Muscle layer of colon (tissue), 2 donors: Measurements from ENCODE around the gene LILRB4.
"Not testable (repeated sequence)": the region's sequence is repeated elsewhere in the genome, so short reads cannot be mapped to it uniquely, and the experiment has no call there.

Source experiments
- H3K27ac ChIP-seq: one replicate; pipeline ENCODE4 v1.7.0; 2013; ENCODE audit warnings: low read depth, mild to moderate bottlenecking, low read length, moderate library complexity
- H3K27me3 ChIP-seq, 2 donors: one replicate each; pipeline ENCODE4 v1.7.0; 2013; ENCODE audit warnings: low read length in 2 of 2, mild to moderate bottlenecking in 2 of 2; ENCODE audit not compliant: insufficient read depth in 2 of 2, control insufficient read depth in 1 of 2
- H3K36me3 ChIP-seq: one replicate; pipeline ENCODE4 v1.7.0; 2013; ENCODE audit warnings: mild to moderate bottlenecking, low read length; ENCODE audit not compliant: insufficient read depth
- H3K4me1 ChIP-seq: one replicate; pipeline ENCODE4 v1.7.0; 2013; ENCODE audit warnings: mild to moderate bottlenecking, low read length; ENCODE audit not compliant: insufficient read depth
- H3K4me3 ChIP-seq, 2 donors: one replicate each; pipeline ENCODE4 v1.7.0; 2013; ENCODE audit warnings: low read length in 2 of 2, low read depth in 1 of 2, mild to moderate bottlenecking in 1 of 2, moderate library complexity in 1 of 2
- H3K9ac ChIP-seq: one replicate; pipeline ENCODE4 v1.7.0; 2013; ENCODE audit warnings: low read length
- H3K9me3 ChIP-seq: one replicate; pipeline ENCODE4 v1.7.0; 2013; ENCODE audit warnings: mild to moderate bottlenecking, low read length
- donor health status: abdominal sarcoma.
- donor health status: Adenocarcinoma of cecum.

LILRB4 gene

GRCh38 chr19:54631489-54632337 is 31.1 kb upstream of the LILRB4 start:
- H3K4me1 ChIP-seq, H3K4me3 ChIP-seq, H3K9ac ChIP-seq, H3K9me3 ChIP-seq, H3K27me3 ChIP-seq, H3K36me3 ChIP-seq, H3K27ac ChIP-seq: not testable (repeated sequence)

GRCh38 chr19:54632517-54632916 is 30.3 kb upstream of the LILRB4 start:
- H3K4me1 ChIP-seq = not testable (repeated sequence)

GRCh38 chr19:54633401-54633800 is 29.4 kb upstream of the LILRB4 start:
- no peak overlapping the region for H3K4me3 ChIP-seq
- H3K4me1 ChIP-seq = no peaks in the 10 kb centered on the region
- H3K9ac ChIP-seq = no peak overlapping the region
- H3K36me3 ChIP-seq = no peaks in the 10 kb centered on the region
- no peak overlapping the region for H3K27ac ChIP-seq
- H3K27me3 ChIP-seq = no peaks in the 10 kb centered on the region
- no peaks in the 10 kb centered on the region for H3K9me3 ChIP-seq

More at GRCh38 chr19:54632517-54632916, 30.3 kb upstream of the LILRB4 start:
- not testable (repeated sequence) for H3K27me3 ChIP-seq, H3K9me3 ChIP-seq, H3K27ac ChIP-seq, H3K4me3 ChIP-seq, H3K36me3 ChIP-seq, H3K9ac ChIP-seq

- not testable (repeated sequence) for H3K36me3 ChIP-seq, H3K4me3 ChIP-seq, H3K27me3 ChIP-seq, H3K4me1 ChIP-seq, H3K27ac ChIP-seq, H3K9ac ChIP-seq, H3K9me3 ChIP-seq
Measured at GRCh38 chr19:54636081-54636480, 26.7 kb upstream of the LILRB4 start.

- no peak overlapping the region for H3K27ac ChIP-seq
- H3K27me3 ChIP-seq = no peaks in the 10 kb centered on the region
- no peak overlapping the region for H3K4me3 ChIP-seq
- no peaks in the 10 kb centered on the region for H3K36me3 ChIP-seq
- no peaks in the 10 kb centered on the region for H3K4me1 ChIP-seq
- no peaks in the 10 kb centered on the region for H3K9me3 ChIP-seq
- H3K9ac ChIP-seq = no peak overlapping the region
Measured at GRCh38 chr19:54638683-54639082, 24.1 kb upstream of the LILRB4 start.

GRCh38 chr19:54642953-54643352 is 19.8 kb upstream of the LILRB4 start:
- H3K27me3 ChIP-seq, H3K4me1 ChIP-seq, H3K9ac ChIP-seq, H3K36me3 ChIP-seq, H3K27ac ChIP-seq, H3K4me3 ChIP-seq, H3K9me3 ChIP-seq: not testable (repeated sequence)

- not testable (repeated sequence) for H3K9ac ChIP-seq, H3K36me3 ChIP-seq, H3K27ac ChIP-seq, H3K4me3 ChIP-seq, H3K9me3 ChIP-seq, H3K27me3 ChIP-seq, H3K4me1 ChIP-seq
Measured at GRCh38 chr19:54643583-54643982, 19.2 kb upstream of the LILRB4 start.

GRCh38 chr19:54644056-54644455 is 18.7 kb upstream of the LILRB4 start:
- Histone ChIP-seq H3K4me1 (no peaks in the 10 kb centered on the region), H3K27ac (no peak overlapping the region), H3K9me3 (no peaks in the 10 kb centered on the region), H3K9ac (no peak overlapping the region), H3K36me3 (no peaks in the 10 kb centered on the region), H3K4me3 (no peak overlapping the region), H3K27me3 (no peaks in the 10 kb centered on the region)

- H3K36me3 ChIP-seq = no peaks in the 10 kb centered on the region
- H3K27ac ChIP-seq = no peak overlapping the region
- H3K9me3 ChIP-seq = no peaks in the 10 kb centered on the region
- no peak overlapping the region for H3K4me3 ChIP-seq
- H3K27me3 ChIP-seq = no peaks in the 10 kb centered on the region
- H3K9ac ChIP-seq = no peak overlapping the region
- H3K4me1 ChIP-seq = no peaks in the 10 kb centered on the region
Measured at GRCh38 chr19:54646331-54646841, 16.4 kb upstream of the LILRB4 start.

- Histone ChIP-seq H3K27me3 (no peaks in the 10 kb centered on the region), H3K9me3 (no peaks in the 10 kb centered on the region), H3K4me1 (no peaks in the 10 kb centered on the region), H3K27ac (no peak overlapping the region), H3K36me3 (no peaks in the 10 kb centered on the region), H3K4me3 (no peak overlapping the region), H3K9ac (no peak overlapping the region)
Measured at GRCh38 chr19:54648129-54648528, 14.7 kb upstream of the LILRB4 start.

- no peak overlapping the region for H3K9ac ChIP-seq
- H3K9me3 ChIP-seq = no peaks in the 10 kb centered on the region
- H3K27me3 ChIP-seq = no peaks in the 10 kb centered on the region
- no peak overlapping the region for H3K27ac ChIP-seq
- H3K4me1 ChIP-seq = no peaks in the 10 kb centered on the region
- no peaks in the 10 kb centered on the region for H3K36me3 ChIP-seq
- H3K4me3 ChIP-seq = no peak overlapping the region
Measured at GRCh38 chr19:54650108-54650655, 12.6 kb upstream of the LILRB4 start.
